Sciatic nerve (tissue), 2 donors: ENCODE results near the gene TYW1. TPM values are rescaled to one million over a fixed set of nuclear protein-coding genes. Genes with fewer than 3 reads are reported as not detected.
"Not testable (repeated sequence)": the region's sequence is repeated elsewhere in the genome, so short reads cannot be mapped to it uniquely, and the experiment has no call there.

ENCODE experiments used
- ATAC-seq: fragments of 200-7000 bp; cut with Tn5 transposase; one replicate; pipeline ENCODE4 v1.9.1; 2020; ENCODE audit warnings: mild to moderate bottlenecking, moderate library complexity
- DNase-seq: peaks from one replicate; pipeline ENCODE4 v3.0.0-alpha.2; 2020; ENCODE audit warnings: low spot score
- intact Hi-C: fragments of 100-400 bp; cut with DNase I; formaldehyde crosslinking; loops from one replicate; pipeline ENCODE4 v1.14.2; 2022
- total RNA-seq: library from RNA; stranded (reverse); fragmentation: NEBNext Ultra II Directional; extraction: Animal tissue kit (Norgen Biotek cat#: 25700); gene quantifications from one replicate; pipeline ENCODE4 v1.2.1, GENCODE V29; 2021
- donor health status: DM: no; HTN: no; CAD: no.
- donor health status: DM: no; HTN: no; CAD: no.

TYW1 gene
- total RNA-seq, 1 donor from 2014 or later: 22.0 TPM

DNA sequence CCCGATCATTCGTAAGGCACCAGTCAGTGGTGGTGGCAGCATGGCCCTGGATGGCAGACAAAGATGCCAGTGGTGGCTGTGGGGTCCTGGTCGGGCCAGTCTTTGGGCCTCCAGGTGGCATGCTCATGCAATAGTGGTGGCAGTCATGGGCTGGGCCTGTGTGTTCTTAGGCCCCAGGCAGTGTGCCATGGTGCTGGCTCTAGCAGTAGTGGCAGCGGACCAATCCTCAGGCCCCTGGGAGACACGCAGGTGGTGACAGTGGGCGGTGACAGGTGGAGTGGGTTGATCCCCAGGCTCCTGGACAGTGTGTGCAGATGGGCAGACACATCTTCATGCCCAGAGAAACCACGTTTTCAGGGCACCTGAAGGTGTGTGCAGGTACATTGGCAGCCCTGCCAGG is 159.4 kb downstream of the TYW1 start:
- intact Hi-C loops, ATAC-seq: not testable (repeated sequence)

DNA sequence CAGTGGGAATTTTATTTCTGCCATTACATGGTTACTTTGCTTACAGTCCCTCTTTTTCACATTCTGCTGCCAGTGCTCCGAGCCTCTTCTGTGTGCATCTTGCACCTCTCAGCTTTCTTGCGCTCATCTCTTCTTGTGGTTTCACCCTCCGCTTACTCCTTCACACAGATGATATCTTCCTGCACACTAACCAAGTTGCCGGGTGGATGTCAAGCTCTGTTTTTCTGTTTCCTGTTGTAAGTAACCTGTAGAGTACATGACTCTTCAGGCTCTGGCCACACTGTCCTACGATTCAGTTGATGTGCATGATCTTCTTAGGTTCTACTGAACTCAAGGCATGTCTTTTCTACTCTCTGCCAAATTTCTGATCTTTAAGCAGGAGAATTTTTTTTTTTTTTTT is 166.7 kb downstream of the TYW1 start:
- DNase-seq, ATAC-seq, intact Hi-C loops: not testable (repeated sequence)

More for the DNA sequence above, 159.4 kb downstream of the TYW1 start:
- not testable (repeated sequence) for DNase-seq

DNA sequence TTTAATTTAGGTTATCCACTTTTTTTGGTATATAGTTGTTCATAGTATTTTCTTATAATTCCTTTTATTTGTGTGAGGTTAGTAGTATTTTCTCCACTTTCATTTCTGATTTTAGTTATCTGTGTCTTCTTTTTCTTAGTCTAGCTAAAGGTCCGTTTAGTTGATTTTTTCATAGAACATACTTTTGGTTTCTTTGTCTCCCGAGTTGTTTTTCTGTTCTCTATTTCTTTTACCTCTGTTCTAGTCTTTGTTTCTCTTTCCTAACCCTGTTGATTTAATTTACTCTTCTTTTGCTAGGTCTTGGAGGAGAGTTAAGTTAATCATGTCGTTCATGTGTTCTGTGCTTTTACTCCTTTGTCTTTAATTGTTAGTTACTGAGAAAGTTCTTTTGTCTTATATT is 174.5 kb downstream of the TYW1 start:
- DNase-seq, ATAC-seq, intact Hi-C loops: not testable (repeated sequence)

DNA sequence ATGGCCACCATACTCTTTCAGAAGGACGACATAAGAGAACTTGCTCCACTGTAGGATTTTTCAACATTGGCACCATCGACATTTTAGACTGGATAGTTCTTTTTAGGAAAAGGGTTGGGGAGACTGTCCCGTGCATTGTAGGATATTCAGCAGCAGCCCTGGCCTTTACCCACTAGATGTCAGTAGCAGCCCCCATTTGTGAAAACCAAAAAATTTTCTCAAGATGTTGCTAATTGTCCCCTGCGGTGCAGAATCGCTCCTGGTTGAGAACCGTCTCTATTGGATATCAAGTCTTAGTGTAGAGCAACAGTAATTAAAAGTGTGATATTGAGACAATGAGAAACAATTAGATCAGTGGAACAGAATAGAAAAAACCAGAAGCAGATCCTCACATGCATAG is 180.1 kb downstream of the TYW1 start:
- ATAC-seq: peak; percentile 81
- DNase-seq, intact Hi-C loops: not testable (repeated sequence)

DNA sequence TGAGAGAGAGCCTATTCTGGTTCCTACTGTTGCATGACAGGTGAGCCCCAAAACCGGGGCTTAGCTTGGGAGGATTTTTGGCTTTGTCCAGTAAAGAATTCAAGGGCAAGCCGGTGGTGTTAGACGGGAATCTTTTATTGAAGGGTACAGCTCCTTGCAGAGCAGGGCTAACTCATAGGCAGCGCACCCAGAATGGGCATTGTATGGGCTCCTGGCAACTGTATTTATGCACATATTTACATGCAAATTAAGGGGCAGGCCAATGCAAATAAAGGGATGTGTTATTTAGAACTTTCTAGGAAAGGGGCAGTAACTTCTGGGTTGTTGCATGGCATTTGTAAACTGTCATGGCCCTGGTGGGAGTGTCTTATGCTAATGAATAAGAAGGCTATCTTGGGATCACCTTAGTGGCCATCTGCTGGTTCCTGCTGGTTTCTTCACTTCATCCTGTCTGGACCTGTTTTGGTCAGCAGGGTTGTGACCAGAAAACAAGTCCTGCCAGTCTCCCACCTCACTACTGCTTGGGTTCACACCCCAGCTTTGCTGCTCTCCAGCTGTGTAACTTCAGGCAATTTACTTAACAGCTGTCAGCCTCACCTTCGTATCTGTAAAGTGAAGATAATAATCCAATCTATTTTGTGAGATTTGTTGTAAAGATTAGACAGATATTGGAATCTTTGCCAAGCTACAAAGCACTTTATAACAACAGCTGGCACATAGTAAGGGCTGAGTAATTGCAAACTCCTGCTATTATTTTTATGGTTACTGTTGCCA is 182.5 kb downstream of the TYW1 start:
- intact Hi-C loops, DNase-seq, ATAC-seq: not testable (repeated sequence)

DNA sequence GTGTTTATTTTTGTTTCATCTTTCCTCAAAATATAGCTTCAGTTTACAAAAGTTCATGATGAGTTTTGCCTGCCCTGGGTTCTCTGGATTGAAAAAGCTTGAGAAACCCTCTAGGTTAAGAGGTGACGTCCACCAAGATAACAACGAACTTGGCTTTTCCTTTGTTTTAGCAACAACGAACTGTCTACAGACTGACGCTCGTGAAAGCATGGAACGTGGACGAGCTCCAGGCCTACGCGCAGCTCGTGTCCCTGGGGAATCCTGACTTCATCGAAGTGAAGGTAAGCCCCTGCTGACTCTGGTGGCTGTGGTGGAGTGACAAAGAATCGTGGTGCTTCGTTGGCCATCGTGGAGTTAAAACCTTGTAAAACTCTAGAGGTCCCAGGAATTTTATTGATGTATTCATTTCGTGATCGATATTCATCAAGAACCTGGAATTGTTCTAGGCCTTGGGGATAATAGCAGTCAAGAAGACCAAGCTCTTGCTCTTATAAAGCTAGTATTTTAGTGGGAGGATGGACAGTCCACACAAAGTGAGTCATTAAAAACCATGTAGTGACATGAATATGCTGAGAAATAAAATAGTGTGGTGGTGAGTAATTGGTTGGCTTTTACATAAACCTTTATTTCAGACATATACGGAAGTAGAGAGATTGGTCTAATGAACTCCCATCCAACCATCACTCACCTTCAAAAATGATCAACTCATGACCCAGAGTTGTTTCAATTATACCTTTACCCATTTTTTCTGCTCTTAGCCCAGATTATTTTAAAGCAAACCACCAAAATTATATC is 186.5 kb downstream of the TYW1 start:
- DNase-seq, ATAC-seq, intact Hi-C loops: not testable (repeated sequence)

DNA sequence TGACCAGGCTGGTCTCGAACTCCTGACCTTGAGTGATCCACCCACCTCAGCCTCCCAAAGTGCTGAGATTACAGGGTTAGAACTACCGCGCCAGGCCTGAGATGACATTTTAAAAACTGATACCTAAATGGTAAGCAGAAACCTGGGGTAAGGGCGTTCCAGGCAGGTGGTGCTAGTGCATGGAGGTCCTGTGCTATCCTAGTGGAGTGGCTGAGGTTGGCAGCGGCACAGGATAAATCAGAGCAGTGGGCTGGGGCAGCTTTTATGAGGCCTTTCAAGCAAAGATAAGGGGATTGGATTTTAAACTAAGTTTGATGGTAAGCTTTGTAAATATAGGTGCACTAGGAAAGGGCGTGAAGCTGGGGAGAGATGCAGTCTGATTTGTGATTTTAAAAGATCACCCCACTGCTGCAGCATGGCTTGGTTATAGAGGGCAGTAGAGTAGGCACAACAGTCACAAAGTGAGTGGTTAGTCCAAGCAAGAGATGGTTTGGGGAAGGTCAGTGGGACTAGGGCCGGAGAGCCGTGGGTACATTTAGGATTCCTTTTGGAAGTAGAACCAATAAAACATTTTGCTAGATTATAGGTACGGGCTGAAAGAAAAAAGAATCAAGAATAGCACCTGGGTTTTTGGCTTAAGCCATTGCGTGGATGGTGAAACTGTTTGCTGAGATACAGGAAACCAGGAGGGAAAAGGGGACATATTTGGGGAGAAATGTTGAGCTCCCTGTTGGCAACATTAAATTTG is 188.5 kb downstream of the TYW1 start:
- ATAC-seq, DNase-seq, intact Hi-C loops: not testable (repeated sequence)

DNA sequence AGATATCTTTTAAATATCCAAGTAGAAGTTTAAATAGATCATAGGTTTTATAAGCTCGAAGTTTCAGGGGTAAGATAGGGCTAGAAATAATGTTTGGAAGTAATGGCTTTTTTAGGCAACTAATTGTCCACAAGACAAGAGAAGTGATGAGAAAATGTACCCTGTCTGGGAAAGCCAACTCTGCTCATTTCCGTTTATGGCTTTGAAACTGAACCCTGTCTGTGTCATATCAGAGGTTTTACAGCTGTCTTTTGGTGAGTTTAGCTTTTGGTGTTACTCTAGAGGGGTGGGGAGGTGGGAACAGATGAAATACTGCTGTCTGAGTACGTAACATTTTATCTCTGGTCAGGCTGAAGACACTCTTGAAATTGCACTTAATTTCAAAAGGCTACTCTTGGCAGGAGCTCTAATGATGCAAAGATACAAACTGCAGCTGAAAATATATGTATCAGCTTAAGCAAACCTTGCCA is 189.1 kb downstream of the TYW1 start:
- ATAC-seq, intact Hi-C loops: not testable (repeated sequence)

DNA sequence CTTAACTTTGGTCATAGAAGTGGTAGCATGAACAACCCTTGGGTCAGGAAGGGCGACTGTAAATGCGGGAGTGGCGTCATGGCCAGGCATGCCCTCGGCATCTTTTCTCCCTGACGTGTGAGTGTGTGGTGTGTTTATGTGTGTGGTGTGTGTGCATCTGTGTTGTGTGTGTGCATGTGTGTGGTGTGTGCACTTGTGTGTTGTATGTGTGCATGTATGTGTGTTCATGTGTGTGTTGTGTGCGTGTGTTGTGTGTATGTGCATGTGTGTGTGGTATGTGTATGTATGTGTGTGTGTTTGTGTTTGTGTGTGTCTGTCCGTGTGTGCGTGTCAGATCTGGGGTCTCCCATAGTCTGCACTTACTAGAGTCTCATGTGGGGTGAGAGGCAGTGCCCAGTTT is 192.5 kb downstream of the TYW1 start:
- intact Hi-C loops, DNase-seq, ATAC-seq: not testable (repeated sequence)

More for the DNA sequence above, 189.1 kb downstream of the TYW1 start:
- not testable (repeated sequence) for DNase-seq

DNA sequence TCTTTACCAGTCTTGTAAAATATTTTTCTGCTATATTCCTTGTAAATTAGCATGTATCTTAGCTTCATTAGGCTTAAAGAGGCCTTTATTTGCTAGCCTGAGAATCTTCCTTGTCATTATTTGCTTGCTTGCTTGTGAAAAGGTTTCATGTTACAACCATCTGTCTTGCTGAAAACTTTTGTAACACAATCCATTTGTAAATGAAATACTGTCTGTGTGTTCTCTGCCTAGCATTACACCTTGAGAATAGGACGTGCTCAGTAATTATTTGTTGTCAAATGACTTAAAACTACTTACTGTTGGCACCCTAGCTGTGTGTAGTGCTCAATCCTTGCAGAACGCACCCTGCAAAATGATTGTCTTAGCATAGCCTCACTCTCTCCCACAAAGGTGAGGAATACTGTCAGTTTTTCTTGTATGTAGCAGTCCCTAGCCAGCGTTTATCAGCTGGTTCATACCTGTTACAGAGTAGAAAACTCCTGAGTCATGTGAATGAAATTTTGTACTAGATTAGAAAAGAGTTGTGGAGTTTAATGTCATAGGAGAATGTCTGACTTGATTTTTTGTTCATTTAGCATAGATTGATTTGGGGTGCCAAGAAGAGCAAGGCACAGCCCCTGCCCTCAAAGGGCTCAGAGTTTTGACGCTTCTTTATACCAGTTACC is 193.3 kb downstream of the TYW1 start:
- DNase-seq, intact Hi-C loops, ATAC-seq: not testable (repeated sequence)

DNA sequence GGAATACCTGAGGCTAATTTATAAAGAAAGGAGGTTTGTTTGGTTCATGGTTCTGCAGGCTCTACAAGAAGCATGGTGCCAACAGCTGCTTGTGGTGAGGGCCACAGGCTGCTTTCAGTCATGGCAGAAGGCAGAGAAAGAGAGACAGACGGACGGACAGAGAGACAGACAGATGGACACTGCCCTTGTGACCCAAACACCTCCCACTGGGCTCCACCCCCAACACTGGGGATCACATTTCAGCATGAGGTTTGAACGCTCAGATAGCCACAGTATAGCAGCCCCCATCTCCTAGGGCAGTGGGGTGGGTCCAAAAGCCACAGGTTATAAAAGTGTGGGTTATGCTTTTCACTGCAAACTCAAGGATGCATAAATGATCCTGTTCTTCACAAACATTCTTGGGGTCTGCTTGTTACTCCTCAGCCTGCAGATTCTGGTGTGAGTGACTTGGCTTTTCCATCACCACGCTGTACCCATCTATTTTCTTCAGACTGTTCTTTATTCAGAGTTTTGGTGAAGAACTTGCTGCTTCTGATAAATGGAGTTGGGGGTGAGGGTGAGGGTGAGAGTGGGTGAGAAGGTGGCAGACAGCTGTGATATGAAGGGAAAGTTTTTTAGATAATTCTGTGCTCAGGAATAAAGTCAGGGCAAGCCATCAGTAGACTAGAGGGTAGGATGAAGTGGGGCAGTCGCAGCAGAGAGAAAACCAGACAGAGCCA is 194.5 kb downstream of the TYW1 start:
- DNase-seq, ATAC-seq, intact Hi-C loops: not testable (repeated sequence)

DNA sequence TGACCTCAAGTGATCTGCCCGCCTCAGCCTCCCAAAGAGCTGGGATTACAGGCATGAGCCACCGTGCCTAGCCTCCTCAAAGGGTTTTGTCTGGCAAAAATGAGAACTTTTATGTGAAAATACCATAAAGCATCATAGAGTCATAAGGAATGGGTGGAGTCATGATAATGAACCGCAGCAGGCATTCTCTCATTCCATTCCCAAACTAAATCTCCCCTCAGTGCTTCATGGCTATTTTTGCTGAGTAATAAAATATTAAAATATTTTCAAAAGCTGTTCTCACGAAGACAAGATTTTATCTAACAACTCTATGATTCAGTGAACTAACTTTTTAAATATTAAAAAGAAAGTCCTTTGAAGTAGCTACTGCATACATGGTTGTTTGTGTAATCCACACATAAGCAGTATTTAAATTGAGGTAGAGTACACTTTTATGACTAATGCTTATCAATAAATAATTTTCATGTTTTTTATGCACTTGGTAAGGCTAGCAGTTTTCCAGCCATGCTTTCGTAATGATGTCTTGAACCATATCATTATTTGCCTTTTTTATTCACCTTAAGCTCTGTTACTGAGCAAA is 195.6 kb downstream of the TYW1 start:
- intact Hi-C loops, ATAC-seq, DNase-seq: not testable (repeated sequence)

DNA sequence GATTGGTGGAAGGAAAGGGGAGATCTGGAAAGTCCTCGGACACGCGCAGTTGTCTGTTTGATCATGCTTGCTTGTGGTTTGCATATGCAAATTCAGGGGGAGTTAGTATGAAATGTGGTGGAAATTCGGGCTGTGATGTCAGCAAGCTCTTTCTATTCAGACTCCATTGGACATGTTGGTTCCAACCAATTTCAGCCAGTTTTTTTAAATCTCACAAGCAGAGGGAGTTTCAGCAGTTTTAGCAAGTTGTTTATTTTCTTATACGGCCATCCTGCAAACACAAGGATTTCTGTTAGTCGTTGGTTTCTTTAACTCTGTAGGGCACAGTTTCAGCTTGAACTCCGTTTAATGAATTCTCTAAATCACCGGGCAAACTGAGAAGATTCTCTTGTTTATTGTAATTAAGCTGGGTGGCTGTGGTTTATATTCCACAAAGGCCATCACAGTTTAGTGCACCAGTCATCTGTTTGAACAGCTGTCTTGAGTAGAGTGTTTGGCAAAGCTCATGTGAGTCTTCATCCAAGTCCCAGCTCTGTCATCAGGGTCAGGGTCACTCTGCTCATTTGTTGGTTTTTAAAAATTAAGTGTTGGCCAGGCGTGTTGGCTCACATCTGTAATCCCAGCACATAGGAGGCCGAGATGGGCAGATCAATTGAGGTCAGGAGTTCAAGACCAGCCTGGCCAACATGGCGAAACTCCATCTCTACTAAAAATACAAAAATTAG is 196.4 kb downstream of the TYW1 start:
- ATAC-seq (peak; percentile 98), DNase-seq (peak; percentile 62)
- intact Hi-C loops: not testable (repeated sequence)

DNA sequence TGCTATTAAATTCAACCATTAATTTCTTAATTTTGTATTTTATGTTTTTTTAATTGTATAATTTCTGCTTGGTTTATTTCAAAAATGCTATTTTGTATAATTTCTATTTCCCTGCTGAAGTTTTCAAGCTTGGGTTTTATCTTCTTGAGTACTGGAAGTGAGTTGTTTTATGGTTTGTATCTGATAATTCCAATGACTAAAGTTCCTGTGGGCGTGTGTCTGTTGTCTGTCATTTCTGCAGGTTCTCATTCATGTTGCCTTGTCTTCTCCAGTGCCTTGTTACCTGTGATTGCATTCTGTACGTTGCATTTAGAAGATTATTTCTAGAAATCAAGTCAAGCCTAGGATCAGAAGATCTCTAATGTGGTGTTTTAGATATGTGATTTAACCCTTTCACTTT is 199.5 kb downstream of the TYW1 start:
- intact Hi-C loops, DNase-seq, ATAC-seq: not testable (repeated sequence)

DNA sequence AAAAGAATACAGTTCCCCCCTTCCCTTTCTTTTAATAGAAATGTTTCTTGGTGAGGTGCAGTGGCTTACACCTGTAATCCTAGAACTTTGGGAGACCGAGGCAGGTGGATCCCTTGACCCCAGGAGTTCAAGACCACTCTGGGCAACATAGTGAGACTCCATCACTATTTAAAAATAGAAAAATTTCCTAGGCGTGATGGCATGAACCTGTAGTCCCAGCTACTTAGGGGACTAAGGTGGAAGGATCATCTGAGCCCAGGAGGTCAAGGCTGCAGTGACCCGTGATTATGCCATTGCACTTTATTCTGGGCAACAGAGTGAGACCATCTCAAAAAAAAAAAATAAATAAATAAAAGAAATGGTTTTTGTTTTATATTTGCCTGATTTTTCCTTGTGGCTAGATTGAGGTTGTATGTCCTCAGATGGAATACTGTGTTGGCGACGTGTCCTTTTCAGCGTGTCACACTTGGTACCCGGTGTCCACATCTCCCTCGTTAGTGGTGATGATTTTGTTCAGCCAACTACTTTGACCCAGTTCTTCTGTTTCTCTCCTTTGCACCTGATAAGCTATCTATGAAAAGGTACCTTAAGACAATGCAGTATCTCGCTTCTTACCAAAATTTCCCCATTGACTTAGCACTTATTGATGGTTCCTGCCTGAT is 202.4 kb downstream of the TYW1 start:
- ATAC-seq, DNase-seq, intact Hi-C loops: not testable (repeated sequence)

DNA sequence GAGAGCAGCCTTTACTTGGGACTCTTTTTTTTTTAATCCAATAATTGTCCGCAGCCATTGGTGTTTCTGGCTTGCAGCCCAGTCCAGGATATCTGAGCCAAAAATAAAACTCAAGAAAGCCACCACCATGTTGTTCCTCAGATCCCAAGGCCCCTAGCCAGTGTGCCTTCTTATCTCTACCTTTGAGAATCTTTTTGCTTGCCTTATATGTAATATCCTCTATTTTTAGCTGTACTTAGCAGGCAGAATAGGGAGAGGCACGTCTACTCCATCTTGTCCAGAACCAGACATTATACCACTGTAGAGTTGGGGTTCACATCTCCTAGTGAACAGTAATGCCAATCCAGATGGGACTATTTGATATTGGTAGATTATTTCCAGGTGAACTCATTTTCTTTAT is 209.1 kb downstream of the TYW1 start:
- DNase-seq, ATAC-seq: not testable (repeated sequence)

More for the DNA sequence above, 209.1 kb downstream of the TYW1 start:
- intact Hi-C loops: not testable (repeated sequence)
